Breast epithelium (tissue), 3 donors: ENCODE data around the gene NMRK1.

ENCODE experiments used
- CTCF ChIP-seq, 3 donors: fragments of 450-650 bp; IDR thresholded peaks; one replicate each; pipeline ENCODE4 v1.5.1; 2016 to 2017; ENCODE audit warnings: antibody characterized with exemption in 3 of 3, mild to moderate bottlenecking in 3 of 3, moderate library complexity in 3 of 3
- POLR2A ChIP-seq: fragments of 450-650 bp; IDR thresholded peaks from one replicate; pipeline ENCODE4 v1.6.1; 2016; ENCODE audit warnings: antibody characterized with exemption, mild to moderate bottlenecking, moderate library complexity
- POLR2AphosphoS5 ChIP-seq, 3 donors: sonication (generic); formaldehyde crosslinking; IDR thresholded peaks; one replicate each; pipeline ENCODE4 v1.6.1; 2017; ENCODE audit warnings: antibody characterized with exemption in 3 of 3

- TF ChIP-seq CTCF (IDR thresholded peaks at IDR 0.05): no peak
- no peak for TF ChIP-seq POLR2A
- no peak for TF ChIP-seq POLR2AphosphoS5 (IDR thresholded peaks at IDR 0.05)
Observed at GRCh38 chr9:75132244-75132643, 44.3 kb upstream of the NMRK1 start.
